K562 (cell line): ENCODE data around the gene ATP5F1D. TPM values are rescaled to one million over a fixed set of nuclear protein-coding genes. Genes with fewer than 3 reads are reported as not detected.

ENCODE experiments used
- ATAC-seq: fragments of 200-7000 bp; cut with Tn5 transposase; 3 replicates; pipeline ENCODE4 v1.9.1; 2020; ENCODE audit warnings: moderate library complexity
- BruUV-seq: library from RNA; stranded (reverse); fragments of 400-500 nt; replicated peaks from 2 replicates; lab custom pipeline; 2021; lab: Mats Ljungman, UMichigan
- CTCF ChIA-PET: fragments of 300-600 bp; formaldehyde crosslinking; extraction: SDS; loops from one replicate; lab custom pipeline; 2021; ENCODE audit warnings: low intra/inter-chr PET ratio; lab: Yijun Ruan, JAX
- POLR2A ChIA-PET: fragments of 300-600, 350-650 bp; sonication (Branson Sonifier 250); formaldehyde crosslinking; extraction: SDS; loops from one replicate; lab custom pipeline; 2021; ENCODE audit warnings: antibody characterized with exemption, inconsistent platforms; lab: Yijun Ruan, JAX
- DNase-seq, 4 experiments: peaks; one replicate each; pipeline versions ENCODE4 v3.0.0 to v3.0.0-alpha.2; 2011 to 2018; ENCODE audit warnings: low spot score in 3 of 4, mixed read lengths in 3 of 4; ENCODE audit errors: extremely low read depth in 1 of 4
- FAIRE-seq: peaks from 2 replicates; lab custom pipeline; 2011; peaks lifted over from hg19 to GRCh38; lab: Jason Lieb, UNC
- H2AFZ ChIP-seq: 2 replicates; pipeline ENCODE4 v1.6.0; 2011; ENCODE audit warnings: low read depth, low read length, control low read depth, inconsistent platforms
- H3K27ac ChIP-seq: fragments of 200-600 bp; 3 replicates; pipeline ENCODE4 v1.8.0; 2011; ENCODE audit warnings: low read depth, mild to moderate bottlenecking, control low read depth, inconsistent platforms, low read length, moderate library complexity, mixed read lengths; ENCODE audit errors: extremely low read depth
- H3K27me3 ChIP-seq, 2 experiments: fragments of 300-600 bp in 1 of 2; 2 replicates in 1 of 2; 3 replicates in 1 of 2; pipeline versions ENCODE4 v1.6.0 to v1.8.0; 2011; ENCODE audit warnings: inconsistent platforms in 2 of 2, low read length in 2 of 2, mild to moderate bottlenecking in 1 of 2, mixed read lengths in 1 of 2, moderate library complexity in 1 of 2; ENCODE audit not compliant: control insufficient read depth in 2 of 2, insufficient read depth in 2 of 2
- H3K36me3 ChIP-seq: fragments of 300-600 bp; 3 replicates; pipeline ENCODE4 v1.8.0; 2011; ENCODE audit warnings: mild to moderate bottlenecking, low read length, inconsistent platforms; ENCODE audit not compliant: control insufficient read depth, insufficient read depth
- H3K4me1 ChIP-seq, 2 experiments: fragments of 200-600 bp in 1 of 2; replicated peaks in 1 of 2; 2 replicates in 1 of 2; 3 replicates in 1 of 2; pipeline versions ENCODE4 v1.5.1 to v1.8.0; 2011; ENCODE audit warnings: inconsistent platforms in 2 of 2, low read length in 2 of 2, mild to moderate bottlenecking in 1 of 2, mixed read lengths in 1 of 2, moderate library complexity in 1 of 2; ENCODE audit not compliant: control insufficient read depth in 2 of 2, insufficient read depth in 2 of 2
- H3K4me2 ChIP-seq: 2 replicates; pipeline ENCODE4 v1.6.1; 2011; ENCODE audit warnings: low read length, control low read depth, inconsistent platforms, mixed read lengths; ENCODE audit not compliant: insufficient read depth
- H3K4me3 ChIP-seq: fragments of 200-600 bp; sonication (generic), shearing (Covaris generic); 2 replicates; pipeline ENCODE4 v1.5.1; 2016; ENCODE audit warnings: control low read depth, inconsistent platforms
- H3K79me2 ChIP-seq: fragments of 200-600 bp; 3 replicates; pipeline ENCODE4 v1.8.0; 2011; ENCODE audit warnings: low read length, inconsistent platforms; ENCODE audit not compliant: control insufficient read depth, insufficient read depth
- H3K9ac ChIP-seq, 2 experiments: 2 replicates each; pipeline versions ENCODE4 v1.6.0 to v1.6.1; 2011; ENCODE audit warnings: low read depth in 2 of 2, low read length in 2 of 2, control low read depth in 1 of 2, inconsistent platforms in 1 of 2, mild to moderate bottlenecking in 1 of 2, mixed read lengths in 1 of 2; ENCODE audit not compliant: insufficient read depth in 1 of 2
- H3K9me1 ChIP-seq: one replicate; pipeline ENCODE4 v1.6.0; 2011; ENCODE audit warnings: inconsistent platforms, mild to moderate bottlenecking, low read length, moderate library complexity; ENCODE audit not compliant: control insufficient read depth, insufficient read depth
- H3K9me3 ChIP-seq: replicated peaks from 2 replicates; pipeline ENCODE4 v1.5.1; 2011; ENCODE audit warnings: low read depth, low read length, inconsistent platforms; ENCODE audit not compliant: control insufficient read depth, insufficient read depth
- H4K20me1 ChIP-seq: replicated peaks from 2 replicates; pipeline ENCODE4 v1.6.1; 2011; ENCODE audit warnings: low read length, inconsistent platforms, mixed read lengths; ENCODE audit not compliant: control insufficient read depth, insufficient read depth
- DACH1 ChIP-seq: fragments of 450-650 bp; IDR thresholded peaks from 2 replicates; pipeline ENCODE4 v1.6.1; 2018; ENCODE audit not compliant: partially characterized antibody
- E4F1 ChIP-seq: fragments of 250-450 bp; sonication (Bioruptor Pico); IDR thresholded peaks from 2 replicates; pipeline ENCODE4 v1.5.0; 2021; ENCODE audit warnings: mild to moderate bottlenecking, borderline replicate concordance
- FIP1L1 ChIP-seq: fragments of 200-400 bp; formaldehyde crosslinking; IDR thresholded peaks from 2 replicates; pipeline ENCODE4 v1.6.1; 2018; ENCODE audit warnings: mild to moderate bottlenecking, low read depth, low read length; ENCODE audit not compliant: poor library complexity, severe bottlenecking
- HNRNPL ChIP-seq: fragments of 200-400 bp; formaldehyde crosslinking; IDR thresholded peaks from 2 replicates; pipeline ENCODE4 v1.6.1; 2017; ENCODE audit warnings: low read depth, mild to moderate bottlenecking, low read length
- KHSRP ChIP-seq: fragments of 450-650 bp; IDR thresholded peaks from 2 replicates; pipeline ENCODE4 v1.6.1; 2017
- POLR2G ChIP-seq: fragments of 200-400 bp; formaldehyde crosslinking; IDR thresholded peaks from 2 replicates; pipeline ENCODE4 v1.6.1; 2017; ENCODE audit warnings: low read depth, mild to moderate bottlenecking, antibody characterized with exemption, low read length, moderate library complexity
- ZBTB33 ChIP-seq: sonication (generic); formaldehyde crosslinking; IDR thresholded peaks from 2 replicates; pipeline ENCODE4 v1.8.1; 2023; ENCODE audit warnings: mild to moderate bottlenecking, missing genetic modification reagents
- WGBS: fragments of 100-300 bp; shearing (Covaris generic); methylation state at CpG from one replicate; pipeline ENCODE4 v1.1.6; 2016; ENCODE audit warnings: low coverage, mixed read lengths; ENCODE audit not compliant: insufficient coverage; ENCODE audit errors: missing lambda C conversion rate; 5-methylcytosine and 5-hydroxymethylcytosine counted together
- in situ Hi-C: fragments of 300-500 bp; cut with MboI; formaldehyde crosslinking; loops from 4 replicates; pipeline ENCODE4 v1.15.0; 2018; ENCODE audit warnings: inconsistent platforms, mixed read lengths
- intact Hi-C: fragments of 100-400 bp; cut with micrococcal nuclease; formaldehyde crosslinking; loops from 2 replicates; pipeline ENCODE4 v1.14.2; 2022
- polyA plus RNA-seq, 8 experiments: library from polyadenylated mRNA; depleted of rRNA in 4 of 8; stranded (reverse) in 5 of 8; unstranded in 3 of 8; fragments of >200 nt; fragmentation: Nextera tagmentation in 2 of 8; fragmentation: Illumina TruSeq in 1 of 8; extraction: Ambion mirVana in 2 of 8; extraction: Trizol in 1 of 8; gene quantifications; 2 replicates each; pipeline versions ENCODE4 v1.2.1 to v1.2.3, GENCODE V29; 2011 to 2014; ENCODE audit warnings: inconsistent platforms in 1 of 8, missing spikeins in 1 of 8
- total RNA-seq, 7 experiments: library from RNA; depleted of rRNA in 6 of 7; stranded (reverse); fragments of >200 nt in 6 of 7; fragmentation: Illumina TruSeq in 2 of 7; extraction: Trizol in 2 of 7; gene quantifications; 2 replicates each; pipeline versions ENCODE4 v1.2.1 to v1.2.3, GENCODE V29; 2011 to 2021; ENCODE audit warnings: low replicate concordance in 1 of 7

ATP5F1D gene
- total and polyA plus RNA-seq, 9 of the 15 experiments (the other 6 are each of a cell fraction or from before 2014, with no cell fraction given) = 3.9 to 409 (median 36.8) TPM

- Histone ChIP-seq H3K9ac (no peak overlapping the region), H3K9me1 (no peaks in the 10 kb centered on the region), H3K4me2 (no peak overlapping the region), H3K4me3 (no peak overlapping the region), H3K9me3 (no peaks in the 10 kb centered on the region), H3K27me3 (no peaks in the 10 kb centered on the region), H2AFZ (no peak overlapping the region), H3K36me3 (peaks cover 40% of the 10 kb centered on the region; the same call in 1 of the 3 replicates), H3K79me2 (peaks cover 7% of the 10 kb centered on the region; the same call in 1 of the 3 replicates), H3K4me1 (peaks cover 4 to 91% of the 10 kb centered on the region in 2 experiments), H4K20me1 (no peaks in the 10 kb centered on the region), H3K27ac (no peak overlapping the region)
- intact Hi-C loops (no loop called here), in situ Hi-C loops (loop anchor here (25.0 kb wide), 1 partner anchor 472 kb away; the partner anchor contains the start of gene MISP)
- TF ChIP-seq HNRNPL (peak; percentile 53; the same call in 1 of the 2 replicates), KHSRP (no peak), DACH1 (no peak), ZBTB33 (0 out of 2 replicates have a peak, but pooled peaks have one; percentile 35), FIP1L1 (peak; percentile 34), E4F1 (no peak), POLR2G (peak; percentile 33; the same call in 1 of the 2 replicates)
- POLR2A ChIA-PET = interaction anchor here (0.7 kb wide), 1 partner anchor 16 kb away, joined by 3 read pairs; no protein-coding TSS in a partner anchor
- CTCF ChIA-PET = no interaction called here
- TSS peak; percentile 33 for BruUV-seq
- DNase-seq (no peak), ATAC-seq (no peak), FAIRE-seq (no peak)
- 87% methylated on average over 31 of the region's 45 CpGs for WGBS
Measured at GRCh38 chr19:1234051-1234954, 7.2 kb upstream of the ATP5F1D start.
